Retinal pigment epithelial cell (primary cell): ENCODE data around the gene PSG6.
"Not testable (repeated sequence)": the region's sequence is repeated elsewhere in the genome, so short reads cannot be mapped to it uniquely, and the experiment has no call there.

Experiments used
- DNase-seq: peaks from one replicate; pipeline ENCODE4 v3.0.0-alpha.2; 2010; ENCODE audit warnings: low read depth
- H3K4me3 ChIP-seq: 2 replicates; pipeline ENCODE4 v1.5.1; 2011; ENCODE audit warnings: mild to moderate bottlenecking, low read length, control low read depth, moderate library complexity
- TF ChIP-seq, protein P1 (sequence below): conservative IDR thresholded peaks from 2 replicates; pipeline ENCODE4 v1.5.1; 2011; ENCODE audit warnings: low read depth, low read length, control low read depth, inconsistent platforms

The PSG6 gene

DNA sequence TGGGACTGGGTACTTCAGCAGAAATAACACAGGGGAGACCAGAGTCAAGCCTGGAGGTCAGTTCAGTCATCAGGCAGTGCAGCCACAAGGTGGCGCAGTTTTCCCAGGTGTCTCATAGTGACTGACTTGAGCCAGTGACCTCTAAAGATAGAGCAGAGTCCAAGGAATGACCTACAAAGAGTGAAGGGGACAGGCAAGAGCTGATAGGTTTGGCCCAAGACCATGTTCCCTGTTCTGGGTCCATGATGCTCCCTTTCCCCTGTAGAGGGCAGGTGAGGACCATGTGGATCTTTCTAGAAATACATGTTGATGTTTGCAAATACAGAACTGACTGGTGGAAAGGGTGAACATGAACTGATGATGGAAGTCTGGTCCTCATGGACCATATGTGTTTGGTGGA lies 12.5 kb upstream of the PSG6 start:
- not testable (repeated sequence) for H3K4me3 ChIP-seq, DNase-seq
- TF ChIP-seq, protein P1, sequence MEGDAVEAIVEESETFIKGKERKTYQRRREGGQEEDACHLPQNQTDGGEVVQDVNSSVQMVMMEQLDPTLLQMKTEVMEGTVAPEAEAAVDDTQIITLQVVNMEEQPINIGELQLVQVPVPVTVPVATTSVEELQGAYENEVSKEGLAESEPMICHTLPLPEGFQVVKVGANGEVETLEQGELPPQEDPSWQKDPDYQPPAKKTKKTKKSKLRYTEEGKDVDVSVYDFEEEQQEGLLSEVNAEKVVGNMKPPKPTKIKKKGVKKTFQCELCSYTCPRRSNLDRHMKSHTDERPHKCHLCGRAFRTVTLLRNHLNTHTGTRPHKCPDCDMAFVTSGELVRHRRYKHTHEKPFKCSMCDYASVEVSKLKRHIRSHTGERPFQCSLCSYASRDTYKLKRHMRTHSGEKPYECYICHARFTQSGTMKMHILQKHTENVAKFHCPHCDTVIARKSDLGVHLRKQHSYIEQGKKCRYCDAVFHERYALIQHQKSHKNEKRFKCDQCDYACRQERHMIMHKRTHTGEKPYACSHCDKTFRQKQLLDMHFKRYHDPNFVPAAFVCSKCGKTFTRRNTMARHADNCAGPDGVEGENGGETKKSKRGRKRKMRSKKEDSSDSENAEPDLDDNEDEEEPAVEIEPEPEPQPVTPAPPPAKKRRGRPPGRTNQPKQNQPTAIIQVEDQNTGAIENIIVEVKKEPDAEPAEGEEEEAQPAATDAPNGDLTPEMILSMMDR = peak; percentile 44

GRCh38 chr19:42928896-42929295 lies 11.2 kb upstream of the PSG6 start:
- H3K4me3 ChIP-seq = no peak overlapping the region
- DNase-seq = no peak
- TF ChIP-seq, protein P1 = no peak

DNA sequence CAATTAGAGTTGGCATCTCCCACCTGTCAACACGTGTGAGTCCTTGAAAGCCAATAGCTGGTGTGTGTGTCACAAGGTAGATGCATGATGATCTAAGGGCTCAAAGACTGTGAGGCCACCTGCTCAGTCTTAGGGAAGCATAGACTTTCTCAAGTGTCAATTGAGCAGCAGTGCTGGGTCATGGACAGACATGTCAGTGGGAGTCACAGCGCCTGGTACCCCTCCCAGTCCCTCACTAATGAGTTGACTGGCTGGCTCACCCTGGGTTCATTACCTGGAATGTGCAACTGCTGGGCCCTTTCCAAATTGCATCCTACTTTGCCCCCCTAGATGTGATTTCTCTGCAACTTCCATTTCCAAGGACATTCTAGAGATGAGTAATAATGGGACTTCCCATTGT lies 9.1 kb upstream of the PSG6 start:
- TF ChIP-seq, protein P1 = no peak
- DNase-seq = no peak
- no peak overlapping the region for H3K4me3 ChIP-seq

DNA sequence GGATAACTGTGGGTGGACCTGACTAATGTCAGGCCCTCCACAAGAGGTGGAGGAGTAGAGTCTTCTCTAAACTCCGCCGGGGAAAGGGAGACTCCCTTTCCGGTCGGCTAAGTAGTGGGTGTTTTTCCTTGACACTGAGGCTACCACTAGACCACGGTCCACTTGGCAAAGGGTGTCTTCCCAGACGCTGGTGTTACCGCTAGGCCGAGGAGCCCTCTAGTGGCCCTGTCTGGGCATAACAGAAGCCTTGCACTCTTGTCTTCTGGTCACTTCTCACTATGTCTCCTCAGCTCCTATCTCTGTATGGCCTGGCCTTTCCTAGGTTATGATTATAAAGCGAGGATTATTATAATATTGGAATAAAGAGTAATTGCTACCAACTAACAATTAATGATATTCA lies 5.4 kb upstream of the PSG6 start:
- H3K4me3 ChIP-seq, DNase-seq: not testable (repeated sequence)
- TF ChIP-seq, protein P1 = peak; percentile 78

DNA sequence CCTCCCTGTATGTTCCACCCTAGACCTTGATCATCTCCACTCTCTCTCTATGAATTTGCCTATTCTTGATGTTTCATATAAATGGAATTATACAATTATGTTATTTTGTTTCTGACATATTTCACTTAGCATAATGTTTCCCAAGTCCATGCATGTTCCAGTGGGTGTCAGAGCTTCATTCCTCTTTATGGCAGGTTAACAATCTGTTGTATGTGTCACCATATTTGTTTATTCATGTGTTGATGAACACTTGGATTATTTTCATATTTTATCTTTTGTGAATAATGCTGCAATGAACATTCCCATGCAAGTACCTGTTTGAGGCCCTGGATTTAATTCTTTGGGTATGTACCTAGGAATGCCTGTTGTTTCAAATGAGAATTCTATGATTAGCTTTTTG lies 3.3 kb upstream of the PSG6 start:
- DNase-seq, H3K4me3 ChIP-seq: not testable (repeated sequence)

DNA sequence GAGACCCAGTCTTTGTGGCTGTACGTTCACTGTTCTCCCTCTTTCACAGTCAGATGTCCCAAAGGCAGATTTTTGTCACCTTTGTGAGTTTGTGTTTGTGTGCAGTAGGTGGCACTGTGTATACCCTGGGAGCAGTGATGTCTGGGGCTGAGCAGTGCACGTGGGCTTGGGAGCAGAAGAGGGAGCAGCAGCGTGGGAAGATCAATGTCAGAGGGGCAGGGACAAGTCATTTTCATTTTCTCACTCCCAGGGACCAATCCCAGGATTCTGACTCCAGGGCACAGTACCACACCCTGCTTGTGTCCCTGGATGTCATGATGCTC lies 2.0 kb upstream of the PSG6 start:
- no peak for DNase-seq
- H3K4me3 ChIP-seq = no peak overlapping the region
- TF ChIP-seq, protein P1 = no peak

- H3K4me3 ChIP-seq, DNase-seq: not testable (repeated sequence)
- TF ChIP-seq, protein P1 = peak; percentile 47
Measured at GRCh38 chr19:42919070-42919756, 1.5 kb upstream of the PSG6 start.

GRCh38 chr19:42918377-42919069 lies 829 bp upstream of the PSG6 start:
- DNase-seq, H3K4me3 ChIP-seq: not testable (repeated sequence)

- not testable (repeated sequence) for DNase-seq
Measured at GRCh38 chr19:42916931-42917330, 763 bp downstream of the PSG6 start.

GRCh38 chr19:42913516-42913915 lies 4.2 kb downstream of the PSG6 start:
- H3K4me3 ChIP-seq, DNase-seq: not testable (repeated sequence)

More at GRCh38 chr19:42916931-42917330, 763 bp downstream of the PSG6 start:
- not testable (repeated sequence) for H3K4me3 ChIP-seq

GRCh38 chr19:42912941-42913340 lies 4.8 kb downstream of the PSG6 start:
- H3K4me3 ChIP-seq, DNase-seq: not testable (repeated sequence)

DNA sequence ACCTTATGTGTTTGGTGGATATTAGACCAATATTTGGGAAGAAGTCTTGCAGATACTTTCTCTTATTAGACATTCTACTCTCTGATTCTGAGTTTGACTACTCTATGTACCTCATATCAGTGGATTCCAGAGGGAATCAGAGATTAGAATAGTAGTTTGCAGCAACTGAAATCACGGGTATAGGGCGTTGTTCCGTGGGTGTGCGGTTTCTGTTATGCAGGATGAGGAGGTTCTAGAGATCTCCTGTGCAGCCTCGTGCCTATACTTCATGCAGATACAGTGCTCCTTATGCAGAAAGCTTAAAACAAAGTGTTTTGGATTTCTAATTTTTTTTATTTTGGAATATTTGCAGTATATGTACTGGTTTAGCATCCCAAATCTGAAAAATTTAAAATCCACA lies 6.0 kb downstream of the PSG6 start:
- DNase-seq = not testable (repeated sequence)

More for the DNA sequence above, 6.0 kb downstream of the PSG6 start:
- not testable (repeated sequence) for H3K4me3 ChIP-seq
